Stimulated activated memory B cell treated with anti-CD40 and anti-IgM and Interleukin-4, amounts not matched to agents 10 μg/mL and 1 μg/mL and 100 μg/mL, for 72 hours (primary cell): ENCODE data around the gene SLC45A1.

ENCODE experiments used
- ATAC-seq: fragments of 150-1000 bp; cut with Tn5 transposase; 2 replicates; pipeline ENCODE4 v1.10.0; 2021
- H3K27ac Mint-ChIP-seq: one replicate; pipeline ENCODE4 v1.8.0; 2022; ENCODE audit warnings: mild to moderate bottlenecking, mixed read lengths
- H3K27me3 Mint-ChIP-seq: one replicate; pipeline ENCODE4 v1.8.0; 2022; ENCODE audit warnings: mixed read lengths
- H3K36me3 Mint-ChIP-seq: one replicate; pipeline ENCODE4 v1.8.0; 2022; ENCODE audit warnings: mixed read lengths
- H3K4me1 Mint-ChIP-seq: one replicate; pipeline ENCODE4 v1.8.0; 2022; ENCODE audit warnings: mixed read lengths
- H3K4me3 Mint-ChIP-seq: one replicate; pipeline ENCODE4 v1.8.0; 2022; ENCODE audit warnings: mild to moderate bottlenecking, moderate library complexity, mixed read lengths
- H3K9me3 Mint-ChIP-seq: one replicate; pipeline ENCODE4 v1.8.0; 2022; ENCODE audit warnings: mixed read lengths

SLC45A1 gene

GRCh38 chr1:8339203-8339600, 21.3 kb downstream of the SLC45A1 start:
- Mint-ChIP-seq H3K4me3 (no peak overlapping the region), H3K27me3 (no peaks in the 10 kb centered on the region), H3K4me1 (no peaks in the 10 kb centered on the region), H3K9me3 (peaks cover 3% of the 10 kb centered on the region), H3K27ac (no peak overlapping the region), H3K36me3 (no peaks in the 10 kb centered on the region)
- no peak for ATAC-seq

GRCh38 chr1:8340448-8340847, 22.5 kb downstream of the SLC45A1 start:
- peaks cover 7% of the 10 kb centered on the region for H3K9me3 Mint-ChIP-seq
- peaks cover 7% of the 10 kb centered on the region for H3K27me3 Mint-ChIP-seq
- H3K36me3 Mint-ChIP-seq: peaks cover 5% of the 10 kb centered on the region
- ATAC-seq: no peak
- H3K4me1 Mint-ChIP-seq: no peaks in the 10 kb centered on the region
- no peak overlapping the region for H3K4me3 Mint-ChIP-seq
- H3K27ac Mint-ChIP-seq: no peak overlapping the region

GRCh38 chr1:8342325-8342724, 24.4 kb downstream of the SLC45A1 start:
- no peak for ATAC-seq
- peaks cover 5% of the 10 kb centered on the region for H3K36me3 Mint-ChIP-seq
- H3K27me3 Mint-ChIP-seq: peaks cover 17% of the 10 kb centered on the region
- no peak overlapping the region for H3K4me3 Mint-ChIP-seq
- no peaks in the 10 kb centered on the region for H3K4me1 Mint-ChIP-seq
- H3K9me3 Mint-ChIP-seq: peaks cover 4% of the 10 kb centered on the region
- no peak overlapping the region for H3K27ac Mint-ChIP-seq

- Mint-ChIP-seq H3K4me3 (no peak overlapping the region), H3K27me3 (peaks cover 17% of the 10 kb centered on the region), H3K4me1 (no peaks in the 10 kb centered on the region), H3K36me3 (peaks cover 5% of the 10 kb centered on the region), H3K27ac (no peak overlapping the region), H3K9me3 (peaks cover 4% of the 10 kb centered on the region)
- peak; percentile 27 for ATAC-seq
Observed at GRCh38 chr1:8343044-8343443, 25.1 kb downstream of the SLC45A1 start.

DNA sequence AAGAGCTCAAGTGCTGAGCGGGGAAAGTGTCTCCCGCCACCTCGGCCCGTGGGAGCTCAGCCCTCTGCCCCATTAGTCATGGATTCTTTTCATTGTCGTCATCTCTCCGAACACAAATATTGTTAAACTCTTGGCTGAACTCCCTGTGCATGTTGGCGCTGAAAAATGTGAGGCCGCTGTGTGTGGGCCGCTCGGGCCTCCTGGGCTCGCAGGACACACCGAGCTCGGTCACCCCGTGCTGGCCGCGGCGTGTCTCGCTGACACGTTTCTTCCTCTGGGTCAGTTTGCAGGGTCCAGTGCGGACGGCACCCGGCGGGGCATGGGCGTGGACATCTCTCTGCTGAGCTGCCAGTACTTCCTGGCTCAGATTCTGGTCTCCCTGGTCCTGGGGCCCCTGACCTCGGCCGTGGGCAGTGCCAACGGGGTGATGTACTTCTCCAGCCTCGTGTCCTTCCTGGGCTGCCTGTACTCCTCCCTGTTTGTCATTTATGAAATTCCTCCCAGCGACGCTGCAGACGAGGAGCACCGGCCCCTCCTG, 25.6 kb downstream of the SLC45A1 start:
- H3K27me3 Mint-ChIP-seq: peaks cover 17% of the 10 kb centered on the region

GRCh38 chr1:8344893-8345507, 27.1 kb downstream of the SLC45A1 start:
- Mint-ChIP-seq H3K36me3 (peaks cover 5% of the 10 kb centered on the region), H3K27ac (no peak overlapping the region), H3K4me1 (peaks cover 6% of the 10 kb centered on the region), H3K27me3 (peaks cover 17% of the 10 kb centered on the region), H3K4me3 (no peak overlapping the region), H3K9me3 (peaks cover 4% of the 10 kb centered on the region)
- ATAC-seq: no peak

More for the DNA sequence above, 25.6 kb downstream of the SLC45A1 start:
- Mint-ChIP-seq H3K36me3 (peaks cover 5% of the 10 kb centered on the region), H3K9me3 (peaks cover 4% of the 10 kb centered on the region), H3K4me1 (no peaks in the 10 kb centered on the region), H3K4me3 (no peak overlapping the region), H3K27ac (no peak overlapping the region)
- no peak for ATAC-seq

- H3K27ac Mint-ChIP-seq: no peak overlapping the region
- peaks cover 5% of the 10 kb centered on the region for H3K36me3 Mint-ChIP-seq
- no peak overlapping the region for H3K4me3 Mint-ChIP-seq
- ATAC-seq: no peak
- peaks cover 6% of the 10 kb centered on the region for H3K4me1 Mint-ChIP-seq
- H3K9me3 Mint-ChIP-seq: peaks cover 4% of the 10 kb centered on the region
- H3K27me3 Mint-ChIP-seq: peaks cover 17% of the 10 kb centered on the region
Observed at GRCh38 chr1:8345621-8346415, 27.9 kb downstream of the SLC45A1 start.

DNA sequence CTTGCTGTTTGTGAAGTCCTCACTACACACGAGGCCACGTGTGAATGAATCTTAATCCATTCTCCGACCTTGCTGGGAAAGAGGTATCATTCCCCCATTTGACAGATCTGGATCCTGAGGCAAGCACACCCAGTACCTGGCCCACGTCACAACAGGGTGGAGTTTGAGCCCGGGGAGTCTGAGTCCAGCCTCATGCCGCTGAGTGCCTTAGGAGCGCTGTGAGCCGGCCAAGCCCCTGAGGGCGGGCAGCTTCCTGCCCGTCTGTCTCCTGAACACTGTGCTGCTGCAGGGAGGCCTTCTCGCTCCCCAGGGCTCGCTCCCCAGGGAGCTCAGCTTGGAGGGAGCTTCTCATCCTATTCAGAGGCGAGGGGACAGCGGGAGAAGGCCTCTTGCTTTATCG, 29.7 kb downstream of the SLC45A1 start:
- Mint-ChIP-seq H3K36me3 (peaks cover 6% of the 10 kb centered on the region), H3K9me3 (peaks cover 4% of the 10 kb centered on the region), H3K4me3 (no peak overlapping the region), H3K4me1 (peaks cover 6% of the 10 kb centered on the region), H3K27me3 (peaks cover 17% of the 10 kb centered on the region), H3K27ac (no peak overlapping the region)
- no peak for ATAC-seq

- Mint-ChIP-seq H3K4me1 (peaks cover 6% of the 10 kb centered on the region), H3K4me3 (no peak overlapping the region), H3K27ac (no peak overlapping the region), H3K9me3 (peaks cover 4% of the 10 kb centered on the region), H3K36me3 (peaks cover 11% of the 10 kb centered on the region), H3K27me3 (peaks cover 17% of the 10 kb centered on the region)
- ATAC-seq: no peak
Observed at GRCh38 chr1:8348047-8348776, 30.3 kb downstream of the SLC45A1 start.

- peaks cover 17% of the 10 kb centered on the region for H3K27me3 Mint-ChIP-seq
- ATAC-seq: peak; percentile 80
- H3K4me3 Mint-ChIP-seq: no peak overlapping the region
- H3K36me3 Mint-ChIP-seq: peaks cover 13% of the 10 kb centered on the region
- H3K27ac Mint-ChIP-seq: no peak overlapping the region
- peaks cover 6% of the 10 kb centered on the region for H3K4me1 Mint-ChIP-seq
- peaks cover 4% of the 10 kb centered on the region for H3K9me3 Mint-ChIP-seq
Observed at GRCh38 chr1:8348777-8349472, 31.0 kb downstream of the SLC45A1 start.

GRCh38 chr1:8349473-8349865, 31.6 kb downstream of the SLC45A1 start:
- no peak overlapping the region for H3K27ac Mint-ChIP-seq
- H3K9me3 Mint-ChIP-seq: peaks cover 4% of the 10 kb centered on the region
- no peak for ATAC-seq
- H3K4me3 Mint-ChIP-seq: no peak overlapping the region
- peaks cover 17% of the 10 kb centered on the region for H3K27me3 Mint-ChIP-seq
- peaks cover 15% of the 10 kb centered on the region for H3K36me3 Mint-ChIP-seq
- peaks cover 6% of the 10 kb centered on the region for H3K4me1 Mint-ChIP-seq

- Mint-ChIP-seq H3K4me1 (peaks cover 6% of the 10 kb centered on the region), H3K36me3 (peaks cover 17% of the 10 kb centered on the region), H3K27me3 (peaks cover 15% of the 10 kb centered on the region), H3K27ac (no peak overlapping the region), H3K9me3 (peaks cover under 1% of the 10 kb centered on the region), H3K4me3 (no peak overlapping the region)
- no peak for ATAC-seq
Observed at GRCh38 chr1:8349961-8350360, 32.0 kb downstream of the SLC45A1 start.

DNA sequence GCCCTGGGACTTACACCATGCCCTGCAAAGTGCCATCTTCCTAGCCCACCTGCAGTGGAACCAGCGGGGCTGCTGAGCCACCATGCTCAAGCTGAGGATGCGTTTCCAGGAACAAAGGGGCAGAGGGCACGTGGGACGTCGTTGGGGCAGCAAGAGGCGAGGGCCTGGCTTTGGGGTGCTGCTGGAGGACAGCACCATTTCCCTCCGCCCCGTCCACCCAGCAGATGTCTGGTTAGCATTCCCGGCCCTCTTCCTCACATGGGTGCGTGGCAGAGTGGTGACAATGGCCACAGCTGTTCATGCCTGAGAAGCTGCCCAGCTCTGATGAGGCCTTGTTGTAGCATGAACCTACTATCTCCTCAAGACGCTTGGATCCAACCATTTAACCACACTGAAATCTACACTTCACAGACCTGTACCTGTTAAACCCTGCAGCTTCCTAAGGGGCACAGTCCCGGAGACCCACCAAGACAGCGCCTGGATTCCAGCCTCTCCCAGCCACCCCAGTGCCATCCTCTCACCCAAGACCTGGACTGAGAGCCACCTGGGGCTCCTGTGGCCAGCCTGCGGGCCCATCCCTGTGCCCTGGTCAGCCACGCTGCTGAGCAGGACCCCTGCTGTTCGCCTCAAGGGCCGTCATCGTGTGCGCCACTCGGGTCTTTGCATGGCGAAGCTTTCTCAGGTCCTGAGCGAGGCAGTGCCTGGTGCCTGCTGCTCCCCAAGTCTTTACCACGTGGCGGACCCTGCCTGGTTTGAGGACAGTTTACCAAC, 33.2 kb downstream of the SLC45A1 start:
- no peaks in the 10 kb centered on the region for H3K9me3 Mint-ChIP-seq
- H3K27ac Mint-ChIP-seq: no peak overlapping the region
- H3K36me3 Mint-ChIP-seq: peaks cover 26% of the 10 kb centered on the region
- no peak for ATAC-seq
- no peak overlapping the region for H3K4me3 Mint-ChIP-seq
- peaks cover 6% of the 10 kb centered on the region for H3K4me1 Mint-ChIP-seq
- peaks cover 8% of the 10 kb centered on the region for H3K27me3 Mint-ChIP-seq

- ATAC-seq: no peak
- Mint-ChIP-seq H3K4me1 (peaks cover 6% of the 10 kb centered on the region), H3K36me3 (peaks cover 33% of the 10 kb centered on the region), H3K9me3 (no peaks in the 10 kb centered on the region), H3K27ac (no peak overlapping the region), H3K4me3 (no peak overlapping the region), H3K27me3 (no peaks in the 10 kb centered on the region)
Observed at GRCh38 chr1:8351693-8352470, 34.0 kb downstream of the SLC45A1 start.
